ENCODE measurements around the gene NINL. TPM values are rescaled to one million over a fixed set of nuclear protein-coding genes. Genes with fewer than 3 reads are reported as not detected.
"Not testable (repeated sequence)": the region's sequence is repeated elsewhere in the genome, so short reads cannot be mapped to it uniquely, and the experiment has no call there.

NINL gene
- total RNA-seq, 1 donor from 2014 or later, result 18.4 TPM

GRCh38 chr20:25592135-25592852 is 7.0 kb upstream of the NINL start:
- DNase-seq, result no peak

- DNase-seq, result not testable (repeated sequence)
Measured at GRCh38 chr20:25590778-25591177, 5.4 kb upstream of the NINL start.

- DNase-seq, result no peak
Measured at GRCh38 chr20:25588491-25588890, 3.2 kb upstream of the NINL start.

GRCh38 chr20:25587536-25587935 is 2.2 kb upstream of the NINL start:
- no peak for DNase-seq

- DNase-seq, result no peak
Measured at GRCh38 chr20:25586877-25587276, 1.5 kb upstream of the NINL start.

- DNase-seq, result not testable (repeated sequence)
Measured at GRCh38 chr20:25583607-25584006, 1.7 kb downstream of the NINL start.

GRCh38 chr20:25580711-25581110 is 4.6 kb downstream of the NINL start:
- no peak for DNase-seq

GRCh38 chr20:25579081-25579770 is 6.1 kb downstream of the NINL start:
- no peak for DNase-seq

GRCh38 chr20:25576783-25577530 is 8.4 kb downstream of the NINL start:
- DNase-seq, result no peak

- no peak for DNase-seq
Measured at GRCh38 chr20:25574411-25574810, 10.9 kb downstream of the NINL start.

GRCh38 chr20:25573288-25574251 is 11.8 kb downstream of the NINL start:
- no peak for DNase-seq

- DNase-seq, result no peak
Measured at GRCh38 chr20:25571817-25572216, 13.5 kb downstream of the NINL start.

- no peak for DNase-seq
Measured at GRCh38 chr20:25571240-25571639, 14.1 kb downstream of the NINL start.

- no peak for DNase-seq
Measured at GRCh38 chr20:25570148-25570530, 15.2 kb downstream of the NINL start.

- no peak for DNase-seq
Measured at GRCh38 chr20:25567286-25567685, 18.0 kb downstream of the NINL start.

- DNase-seq, result no peak
Measured at GRCh38 chr20:25566821-25567220, 18.5 kb downstream of the NINL start.

GRCh38 chr20:25565578-25566157 is 19.7 kb downstream of the NINL start:
- no peak for DNase-seq

- no peak for DNase-seq
Measured at GRCh38 chr20:25563876-25564275, 21.5 kb downstream of the NINL start.

GRCh38 chr20:25563362-25563761 is 22.0 kb downstream of the NINL start:
- no peak for DNase-seq

GRCh38 chr20:25561771-25562170 is 23.6 kb downstream of the NINL start:
- not testable (repeated sequence) for DNase-seq

- DNase-seq, result no peak
Measured at GRCh38 chr20:25553819-25554296, 31.5 kb downstream of the NINL start.

GRCh38 chr20:25552977-25553376 is 32.4 kb downstream of the NINL start:
- DNase-seq, result no peak

All from occipital lobe (tissue), 2 donors.